Measurements from ENCODE around the gene SUSD1. TPM values are rescaled to one million over a fixed set of nuclear protein-coding genes. Genes with fewer than 3 reads are reported as not detected.

The SUSD1 gene
- total and polyA plus RNA-seq, 4 experiments from 2014 or later, result 3.6 to 8.4 (median 5.8) TPM

DNA sequence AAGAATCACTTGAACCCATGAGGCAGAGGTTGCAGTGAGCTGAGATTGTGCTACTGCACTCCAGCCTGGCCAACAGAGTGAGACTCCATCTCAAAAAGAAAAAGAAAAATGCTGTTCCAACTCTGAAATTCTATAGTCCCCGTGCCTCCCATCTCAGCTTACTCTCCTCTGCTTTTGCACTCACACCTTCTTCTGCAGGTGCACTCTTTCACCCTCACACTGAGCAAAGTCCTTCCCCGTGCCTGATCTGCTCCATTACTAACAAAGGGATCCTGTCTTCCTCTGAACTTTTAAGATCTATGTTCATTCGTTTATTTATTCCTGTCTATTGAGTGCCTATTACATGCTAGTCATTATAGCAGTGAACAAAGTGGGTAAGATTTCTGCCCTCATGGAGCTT is 47.8 kb downstream of the SUSD1 start:
- Histone ChIP-seq H3K27ac (ENCODE audit: low read depth, low read length) (no peak overlapping the region), H3K9me3 (ENCODE audit: control insufficient read depth in 1 of 2, low read length in 2 of 2) (no peaks in the 10 kb centered on the region), H3K4me1 (ENCODE audit: insufficient read depth, low read length) (no peaks in the 10 kb centered on the region), H3K36me3 (ENCODE audit: insufficient read depth, low read length) (no peaks in the 10 kb centered on the region), H3K27me3 (ENCODE audit: insufficient read depth, low read length) (no peaks in the 10 kb centered on the region), H3K4me3 (ENCODE audit: low read length in 2 of 2) (no peak overlapping the region)
- Mint-ChIP-seq H3K4me3 (no peak overlapping the region), H3K36me3 (peaks cover 20 to 34% of the 10 kb centered on the region in 2 donors), H3K27me3 (no peaks in the 10 kb centered on the region), H3K4me1 (peaks cover 0 to 1% (median 0%) of the 10 kb centered on the region in 4 donors), H3K27ac (no peak overlapping the region), H3K9me3 (peaks cover 0 to 2% (median 0%) of the 10 kb centered on the region in 8 donors)
- ChIA-PET POLR2A (ENCODE audit: partially characterized antibody) (interaction anchor here (0.8 kb wide), 1 partner anchor 48 kb away, joined by 3 read pairs; the partner anchor contains the start of gene SUSD1), CTCF (ENCODE audit: partially characterized antibody) (no interaction called here)
- intact Hi-C loops (cut with micrococcal nuclease), result no loop called here
- DNase-seq, result no peak

- H3K27me3 Mint-ChIP-seq, result no peaks in the 10 kb centered on the region
- Histone ChIP-seq H3K9me3 (ENCODE audit: control insufficient read depth in 1 of 2, low read length in 2 of 2) (no peaks in the 10 kb centered on the region), H3K27ac (ENCODE audit: low read depth, low read length) (no peak overlapping the region), H3K36me3 (ENCODE audit: insufficient read depth, low read length) (no peaks in the 10 kb centered on the region), H3K27me3 (ENCODE audit: insufficient read depth, low read length) (no peaks in the 10 kb centered on the region), H3K4me3 (ENCODE audit: low read length in 2 of 2) (no peak overlapping the region), H3K4me1 (ENCODE audit: insufficient read depth, low read length) (no peaks in the 10 kb centered on the region)
- CTCF ChIA-PET (ENCODE audit: partially characterized antibody), result no interaction called here
- POLR2A ChIA-PET (ENCODE audit: partially characterized antibody), result no interaction called here
- no peak overlapping the region for H3K4me3 Mint-ChIP-seq
- H3K4me1 Mint-ChIP-seq, result peaks cover 0 to 1% (median 0%) of the 10 kb centered on the region in 4 donors
- peaks cover 0 to 2% (median 0%) of the 10 kb centered on the region in 8 donors for H3K9me3 Mint-ChIP-seq
- intact Hi-C loops (cut with micrococcal nuclease), result no loop called here
- DNase-seq, result no peak
- no peak overlapping the region for H3K27ac Mint-ChIP-seq
- H3K36me3 Mint-ChIP-seq, result peaks cover 25 to 35% of the 10 kb centered on the region in 2 donors
Observed at GRCh38 chr9:112125951-112126388, 49.1 kb downstream of the SUSD1 start.

DNA sequence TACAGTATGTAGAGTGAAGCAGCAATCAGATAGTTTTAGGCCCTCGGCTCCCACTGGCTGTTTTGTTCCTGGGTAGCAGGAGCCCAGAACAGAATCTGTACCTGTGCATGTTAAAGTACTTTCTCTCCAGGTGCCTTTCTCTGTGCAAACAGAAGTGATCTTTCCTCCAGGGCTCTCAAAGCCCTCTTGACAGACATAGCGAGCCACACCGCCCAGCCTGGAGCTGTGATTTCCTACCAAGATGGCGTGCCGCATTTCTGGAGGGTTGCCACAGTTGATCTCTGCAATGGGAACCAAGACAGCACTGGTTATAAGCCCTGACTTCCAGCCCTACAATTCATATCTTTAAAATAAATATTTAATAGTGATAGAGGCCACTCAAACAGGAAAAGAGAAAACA is 50.9 kb downstream of the SUSD1 start:
- intact Hi-C loops (cut with micrococcal nuclease), result no loop called here
- H3K4me1 Mint-ChIP-seq, result peaks cover 0 to 1% (median 0%) of the 10 kb centered on the region in 4 donors
- no peak overlapping the region for H3K27ac ChIP-seq (ENCODE audit: low read depth, low read length)
- H3K4me3 Mint-ChIP-seq, result no peak overlapping the region
- no peak overlapping the region for H3K4me3 ChIP-seq (ENCODE audit: low read length in 2 of 2)
- H3K4me1 ChIP-seq (ENCODE audit: insufficient read depth, low read length), result no peaks in the 10 kb centered on the region
- H3K27ac Mint-ChIP-seq, result no peak overlapping the region
- H3K27me3 Mint-ChIP-seq, result no peaks in the 10 kb centered on the region
- CTCF ChIA-PET (ENCODE audit: partially characterized antibody), result no interaction called here
- H3K9me3 Mint-ChIP-seq, result peaks cover 0 to 2% (median 0%) of the 10 kb centered on the region in 8 donors
- DNase-seq, result no peak
- H3K9me3 ChIP-seq (ENCODE audit: control insufficient read depth in 1 of 2, low read length in 2 of 2), result no peaks in the 10 kb centered on the region
- no peaks in the 10 kb centered on the region for H3K36me3 ChIP-seq (ENCODE audit: insufficient read depth, low read length)
- no peaks in the 10 kb centered on the region for H3K27me3 ChIP-seq (ENCODE audit: insufficient read depth, low read length)
- peaks cover 27 to 37% of the 10 kb centered on the region in 2 donors for H3K36me3 Mint-ChIP-seq
- POLR2A ChIA-PET (ENCODE audit: partially characterized antibody), result no interaction called here

GRCh38 chr9:112121633-112122032 is 53.5 kb downstream of the SUSD1 start:
- Mint-ChIP-seq H3K36me3 (peaks cover 25 to 30% of the 10 kb centered on the region in 2 donors), H3K27me3 (no peaks in the 10 kb centered on the region), H3K4me1 (peaks cover 0 to 1% (median 0%) of the 10 kb centered on the region in 4 donors), H3K4me3 (no peak overlapping the region), H3K27ac (peak overlapping the region in 1 of 7 donors; percentile 55), H3K9me3 (peaks cover 0 to 2% (median 0%) of the 10 kb centered on the region in 8 donors)
- intact Hi-C loops (cut with micrococcal nuclease), result no loop called here
- no peaks in the 10 kb centered on the region for H3K36me3 ChIP-seq (ENCODE audit: insufficient read depth, low read length)
- DNase-seq, result no peak
- H3K9me3 ChIP-seq (ENCODE audit: control insufficient read depth in 1 of 2, low read length in 2 of 2), result no peaks in the 10 kb centered on the region
- ChIA-PET POLR2A (ENCODE audit: partially characterized antibody) (no interaction called here), CTCF (ENCODE audit: partially characterized antibody) (interaction anchor here (1.0 kb wide), 1 partner anchor 241 kb away, joined by 3 read pairs; no protein-coding TSS in a partner anchor)
- H3K4me1 ChIP-seq (ENCODE audit: insufficient read depth, low read length), result no peaks in the 10 kb centered on the region
- no peak overlapping the region for H3K4me3 ChIP-seq (ENCODE audit: low read length in 2 of 2)
- H3K27ac ChIP-seq (ENCODE audit: low read depth, low read length), result no peak overlapping the region
- H3K27me3 ChIP-seq (ENCODE audit: insufficient read depth, low read length), result no peaks in the 10 kb centered on the region

GRCh38 chr9:112120439-112120925 is 54.6 kb downstream of the SUSD1 start:
- H3K9me3 Mint-ChIP-seq, result no peaks in the 10 kb centered on the region
- DNase-seq, result no peak
- H3K4me1 ChIP-seq (ENCODE audit: insufficient read depth, low read length), result no peaks in the 10 kb centered on the region
- H3K4me3 Mint-ChIP-seq, result no peak overlapping the region
- H3K36me3 Mint-ChIP-seq, result peaks cover 25% of the 10 kb centered on the region in 2 donors
- POLR2A ChIA-PET (ENCODE audit: partially characterized antibody), result interaction anchor here (1.3 kb wide), 1 partner anchor 56 kb away, joined by 5 read pairs; no protein-coding TSS in a partner anchor
- H3K9me3 ChIP-seq (ENCODE audit: control insufficient read depth in 1 of 2, low read length in 2 of 2), result no peaks in the 10 kb centered on the region
- H3K36me3 ChIP-seq (ENCODE audit: insufficient read depth, low read length), result no peaks in the 10 kb centered on the region
- no peak overlapping the region for H3K4me3 ChIP-seq (ENCODE audit: low read length in 2 of 2)
- no peaks in the 10 kb centered on the region for H3K27me3 ChIP-seq (ENCODE audit: insufficient read depth, low read length)
- H3K27ac Mint-ChIP-seq, result no peak overlapping the region
- H3K27ac ChIP-seq (ENCODE audit: low read depth, low read length), result no peak overlapping the region
- CTCF ChIA-PET (ENCODE audit: partially characterized antibody), result interaction anchor here (0.6 to 2.1 kb wide), 5 partner anchors 22 to 242 kb away, joined by 3 to 4 read pairs (median 3); no protein-coding TSS in a partner anchor
- intact Hi-C loops (cut with micrococcal nuclease), result no loop called here
- no peaks in the 10 kb centered on the region for H3K27me3 Mint-ChIP-seq
- H3K4me1 Mint-ChIP-seq, result peaks cover 0 to 1% (median 0%) of the 10 kb centered on the region in 4 donors

DNA sequence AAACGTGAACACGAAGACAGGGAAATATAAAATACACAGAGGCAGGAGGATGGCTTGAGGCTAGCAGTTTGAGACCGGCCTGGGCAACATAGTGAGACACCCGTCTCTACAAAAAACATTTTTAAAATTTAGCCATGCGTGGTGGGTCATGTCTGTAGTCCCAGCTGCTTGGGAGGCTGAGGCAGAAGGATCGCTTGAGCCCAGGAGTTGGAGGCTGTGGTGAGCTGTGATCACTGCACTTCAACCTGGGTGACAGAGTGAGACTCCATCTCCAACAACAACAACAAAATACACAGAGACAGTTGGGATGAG is 55.1 kb downstream of the SUSD1 start:
- Histone ChIP-seq H3K9me3 (ENCODE audit: control insufficient read depth in 1 of 2, low read length in 2 of 2) (no peaks in the 10 kb centered on the region), H3K27me3 (ENCODE audit: insufficient read depth, low read length) (no peaks in the 10 kb centered on the region), H3K4me3 (ENCODE audit: low read length in 2 of 2) (no peak overlapping the region), H3K4me1 (ENCODE audit: insufficient read depth, low read length) (no peaks in the 10 kb centered on the region), H3K27ac (ENCODE audit: low read depth, low read length) (no peak overlapping the region), H3K36me3 (ENCODE audit: insufficient read depth, low read length) (no peaks in the 10 kb centered on the region)
- Mint-ChIP-seq H3K9me3 (no peaks in the 10 kb centered on the region), H3K27ac (peak overlapping the region in 2 of 7 donors; percentile 55 to 64), H3K4me1 (peaks cover 0 to 1% (median 0%) of the 10 kb centered on the region in 4 donors), H3K4me3 (no peak overlapping the region), H3K36me3 (peaks cover 25% of the 10 kb centered on the region in 2 donors), H3K27me3 (no peaks in the 10 kb centered on the region)
- intact Hi-C loops (cut with micrococcal nuclease), result no loop called here
- POLR2A ChIA-PET (ENCODE audit: partially characterized antibody), result interaction anchor here (1.3 kb wide), 1 partner anchor 57 kb away, joined by 5 read pairs; no protein-coding TSS in a partner anchor
- CTCF ChIA-PET (ENCODE audit: partially characterized antibody), result interaction anchor here (0.6 to 2.1 kb wide), 4 partner anchors 22 to 240 kb away, joined by 3 to 4 read pairs (median 3); no protein-coding TSS in a partner anchor
- DNase-seq, result no peak

GRCh38 chr9:112119225-112120029 is 55.7 kb downstream of the SUSD1 start:
- DNase-seq, result no peak
- Mint-ChIP-seq H3K27me3 (no peaks in the 10 kb centered on the region), H3K27ac (peak overlapping the region in 3 of 7 donors; percentile 3 to 64 (median 55)), H3K4me1 (peaks cover 0 to 1% (median 0%) of the 10 kb centered on the region in 4 donors), H3K9me3 (no peaks in the 10 kb centered on the region), H3K4me3 (no peak overlapping the region), H3K36me3 (peaks cover 25% of the 10 kb centered on the region in 2 donors)
- Histone ChIP-seq H3K36me3 (ENCODE audit: insufficient read depth, low read length) (no peaks in the 10 kb centered on the region), H3K27me3 (ENCODE audit: insufficient read depth, low read length) (no peaks in the 10 kb centered on the region), H3K4me3 (ENCODE audit: low read length in 2 of 2) (no peak overlapping the region), H3K27ac (ENCODE audit: low read depth, low read length) (no peak overlapping the region), H3K4me1 (ENCODE audit: insufficient read depth, low read length) (no peaks in the 10 kb centered on the region), H3K9me3 (ENCODE audit: control insufficient read depth in 1 of 2, low read length in 2 of 2) (no peaks in the 10 kb centered on the region)
- intact Hi-C loops (cut with micrococcal nuclease), result no loop called here
- ChIA-PET POLR2A (ENCODE audit: partially characterized antibody) (interaction anchor here (1.3 kb wide), 1 partner anchor 57 kb away, joined by 5 read pairs; no protein-coding TSS in a partner anchor), CTCF (ENCODE audit: partially characterized antibody) (interaction anchor here (1.2 to 2.1 kb wide), 2 partner anchors 240 to 242 kb away, joined by 4 read pairs; no protein-coding TSS in a partner anchor)

Data from CD4-positive, alpha-beta memory T cell (primary cell).